ENCODE data around the gene PWWP2B.
"Not testable (repeated sequence)": the region's sequence is repeated elsewhere in the genome, so short reads cannot be mapped to it uniquely, and the experiment has no call there.

The PWWP2B gene

GRCh38 chr10:132363921-132364593 lies 32.9 kb upstream of the PWWP2B start:
- peak; percentile 41 for DNase-seq

- peak; percentile 64 for DNase-seq
These were observed 32.4 kb upstream of the PWWP2B start for GRCh38 chr10:132364594-132364970.

GRCh38 chr10:132365102-132365501 lies 31.9 kb upstream of the PWWP2B start:
- no peak for DNase-seq

- no peak for DNase-seq
These were observed 31.0 kb upstream of the PWWP2B start for GRCh38 chr10:132366006-132366405.

GRCh38 chr10:132366499-132366898 lies 30.5 kb upstream of the PWWP2B start:
- DNase-seq = no peak

GRCh38 chr10:132368391-132368790 lies 28.6 kb upstream of the PWWP2B start:
- DNase-seq = no peak

- no peak for DNase-seq
These were observed 27.9 kb upstream of the PWWP2B start for GRCh38 chr10:132368881-132369635.

GRCh38 chr10:132369636-132370185 lies 27.3 kb upstream of the PWWP2B start:
- DNase-seq = no peak

GRCh38 chr10:132370426-132371340 lies 26.3 kb upstream of the PWWP2B start:
- no peak for DNase-seq

- DNase-seq = no peak
These were observed 25.3 kb upstream of the PWWP2B start for GRCh38 chr10:132371641-132372081.

- DNase-seq = no peak
These were observed 24.4 kb upstream of the PWWP2B start for GRCh38 chr10:132372516-132373095.

GRCh38 chr10:132373241-132373955 lies 23.6 kb upstream of the PWWP2B start:
- DNase-seq = no peak

- no peak for DNase-seq
These were observed 22.8 kb upstream of the PWWP2B start for GRCh38 chr10:132374176-132374575.

- DNase-seq = no peak
These were observed 22.4 kb upstream of the PWWP2B start for GRCh38 chr10:132374612-132375011.

- DNase-seq = no peak
These were observed 21.7 kb upstream of the PWWP2B start for GRCh38 chr10:132375116-132375794.

- DNase-seq = no peak
These were observed 21.2 kb upstream of the PWWP2B start for GRCh38 chr10:132375795-132376297.

GRCh38 chr10:132376394-132376851 lies 20.6 kb upstream of the PWWP2B start:
- DNase-seq = no peak

GRCh38 chr10:132377326-132377725 lies 19.7 kb upstream of the PWWP2B start:
- no peak for DNase-seq

- DNase-seq = not testable (repeated sequence)
These were observed 18.0 kb upstream of the PWWP2B start for GRCh38 chr10:132379026-132379425.

- DNase-seq = not testable (repeated sequence)
These were observed 16.0 kb upstream of the PWWP2B start for GRCh38 chr10:132380986-132381385.

GRCh38 chr10:132381741-132382140 lies 15.3 kb upstream of the PWWP2B start:
- no peak for DNase-seq

Measured in activated naive CD4-positive, alpha-beta T cell treated with anti-CD3 and anti-CD28 coated beads, Interleukin-2, amount 50 U/mL, for 16 hours (primary cell).